ENCODE results near the gene LRRK1. TPM values are rescaled to one million over a fixed set of nuclear protein-coding genes. Genes with fewer than 3 reads are reported as not detected.

Gene LRRK1
- total and polyA plus RNA-seq, 2 of the 13 experiments (the other 11 are each of a cell fraction or from before 2014, with no cell fraction given) = 0.13 to 1.2 TPM

GRCh38 chr15:101028772-101029438 lies 109.7 kb downstream of the LRRK1 start:
- in situ Hi-C loops (cut with HindIII; ENCODE audit: extremely low pct_ligation_motif_present, low pct_unique_long_range_greater_than_20kb) = no loop called here
- H3K27me3 ChIP-seq (ENCODE audit: control insufficient read depth in 1 of 2, insufficient read depth in 2 of 2, low read length in 2 of 2) = peaks cover 8 to 70% of the 10 kb centered on the region in 2 experiments
- intact Hi-C loops (cut with micrococcal nuclease; ENCODE audit: unreplicated experiment) = no loop called here
- no peaks in the 10 kb centered on the region for H3K9me3 ChIP-seq (ENCODE audit: low read length)
- H3K4me3 ChIP-seq (replicated peaks in 1 of 3; ENCODE audit: insufficient read depth in 1 of 3, low read depth in 2 of 3, low read length in 3 of 3) = no peak overlapping the region
- ATAC-seq (peak; percentile 70), DNase-seq (ENCODE audit: low spot score) (no peak), FAIRE-seq (no peak)
- no TSS peak for BruUV-seq (replicated peaks)
- POLR2A ChIA-PET = no interaction called here
- no peak overlapping the region for H2AFZ ChIP-seq (ENCODE audit: low read length)
- CTCF ChIA-PET (ENCODE audit: low intra/inter-chr PET ratio, low total read pairs) = no interaction called here
- H4K20me1 ChIP-seq (ENCODE audit: insufficient read depth, low read length) = no peaks in the 10 kb centered on the region
- no peak overlapping the region for H3K27ac ChIP-seq (ENCODE audit: extremely low read length, insufficient read depth, low read length)
- no peaks in the 10 kb centered on the region for H3K36me3 ChIP-seq (replicated peaks in 1 of 2; ENCODE audit: control insufficient read depth in 1 of 2, insufficient read depth in 2 of 2, low read length in 2 of 2)
- H3K4me2 ChIP-seq (ENCODE audit: low read depth, low read length) = no peak overlapping the region
- 54% methylated on average over 15 of the region's 19 CpGs for WGBS (ENCODE audit: low lambda C conversion rate)
- no peak overlapping the region for H3K9ac ChIP-seq (ENCODE audit: insufficient read depth, low read depth, low read length)
- no peaks in the 10 kb centered on the region for H3K79me2 ChIP-seq (ENCODE audit: insufficient read depth, low read length)
- peaks cover 43% of the 10 kb centered on the region for H3K4me1 ChIP-seq (ENCODE audit: insufficient read depth, low read length)
- no peak for TF ChIP-seq ZNF510 (CRISPR knock-in tag; IDR thresholded peaks at IDR 0.05; ENCODE audit: low read depth)
- no peak for TF ChIP-seq MZF1 (CRISPR knock-in tag; IDR thresholded peaks at IDR 0.05; ENCODE audit: borderline replicate concordance)
- TF ChIP-seq BRD4 (CRISPR knock-in tag; IDR thresholded peaks at IDR 0.05) = no peak
- no peak for TF ChIP-seq NR2F6 (IDR thresholded peaks at IDR 0.05)
- TF ChIP-seq NR2F6 (CRISPR knock-in tag; IDR thresholded peaks at IDR 0.05) = no peak
- TF ChIP-seq JARID2 (CRISPR knock-in tag; IDR thresholded peaks at IDR 0.05; ENCODE audit: insufficient replicate concordance) = no peak
- peak; percentile 47 for TF ChIP-seq CTCF (CRISPR knock-in tag; IDR thresholded peaks at IDR 0.05)
- no peak for TF ChIP-seq EHMT2 (IDR thresholded peaks at IDR 0.05; ENCODE audit: borderline replicate concordance, low read depth, low read length)
- peak; percentile 80; the same call in 1 of the 2 replicates for TF ChIP-seq ZNF768 (CRISPR knock-in tag; IDR thresholded peaks at IDR 0.05)
- TF ChIP-seq KDM4B (CRISPR knock-in tag; IDR thresholded peaks at IDR 0.05) = no peak
- no peak for TF ChIP-seq SIX4 (CRISPR knock-in tag; IDR thresholded peaks at IDR 0.05)
- TF ChIP-seq POGZ (CRISPR knock-in tag; IDR thresholded peaks at IDR 0.05) = no peak
- no peak for TF ChIP-seq ZNF770 (CRISPR knock-in tag; IDR thresholded peaks at IDR 0.05)
- TF ChIP-seq ZNF550 (CRISPR knock-in tag; IDR thresholded peaks at IDR 0.05; ENCODE audit: borderline replicate concordance) = no peak
- no peak for TF ChIP-seq ZBTB26 (CRISPR knock-in tag; IDR thresholded peaks at IDR 0.05; ENCODE audit: borderline replicate concordance)
- no peak for TF ChIP-seq ZSCAN29 (CRISPR knock-in tag; conservative IDR thresholded peaks at IDR 0.05)
